H1 (cell line): ENCODE measurements around the gene EFCAB3.
"Not testable (repeated sequence)": the region's sequence is repeated elsewhere in the genome, so short reads cannot be mapped to it uniquely, and the experiment has no call there.

ENCODE experiments used
- CEBPB ChIP-seq: IDR thresholded peaks from 2 replicates; pipeline ENCODE4 v1.6.1; 2012; ENCODE audit warnings: low read depth, low read length
- CTCF ChIP-seq, 3 experiments: IDR thresholded peaks; 1 replicate in 2 of 3; 2 replicates in 1 of 3; pipeline versions ENCODE4 v1.5.1 to v1.6.1; 2011; ENCODE audit warnings: low read length in 3 of 3, mild to moderate bottlenecking in 3 of 3, inconsistent platforms in 2 of 3, low read depth in 1 of 3, moderate library complexity in 1 of 3; ENCODE audit not compliant: insufficient read depth in 1 of 3; ENCODE audit errors: control extremely low read depth in 1 of 3
- EZH2 ChIP-seq: fragments of 200-600 bp; sonication (generic); IDR thresholded peaks from 2 replicates; pipeline ENCODE4 v1.7.1; 2012; ENCODE audit warnings: low read depth, mild to moderate bottlenecking, moderate library complexity, low read length, inconsistent platforms; ENCODE audit not compliant: severe bottlenecking
- HDAC2 ChIP-seq, 2 experiments: fragments of 300-600 bp in 1 of 2; sonication (generic) in 1 of 2; IDR thresholded peaks; 2 replicates each; pipeline ENCODE4 v1.6.1; 2011 to 2012; ENCODE audit warnings: low read depth in 2 of 2, low read length in 2 of 2, mild to moderate bottlenecking in 2 of 2, moderate library complexity in 2 of 2, borderline replicate concordance in 1 of 2, inconsistent platforms in 1 of 2
- MAX ChIP-seq: IDR thresholded peaks from 2 replicates; pipeline ENCODE4 v1.6.1; 2012; ENCODE audit warnings: inconsistent platforms
- POLR2A ChIP-seq, 2 experiments: IDR thresholded peaks; 1 replicate in 1 of 2; 2 replicates in 1 of 2; pipeline ENCODE4 v1.6.1; 2011; ENCODE audit warnings: low read depth in 2 of 2, low read length in 2 of 2, mild to moderate bottlenecking in 2 of 2; ENCODE audit errors: control extremely low read depth in 1 of 2
- POLR2AphosphoS5 ChIP-seq: IDR thresholded peaks from 2 replicates; pipeline ENCODE4 v1.6.1; 2011; ENCODE audit warnings: low read depth, low read length
- RFX5 ChIP-seq: IDR thresholded peaks from 2 replicates; pipeline ENCODE4 v1.6.1; 2011; ENCODE audit warnings: low read depth, low read length, improper control_type of control experiment, borderline replicate concordance
- SP1 ChIP-seq: IDR thresholded peaks from 2 replicates; pipeline ENCODE4 v1.6.1; 2011; ENCODE audit warnings: low read depth, low read length
- TCF12 ChIP-seq: IDR thresholded peaks from 2 replicates; pipeline ENCODE4 v1.6.1; 2011; ENCODE audit warnings: low read depth, mild to moderate bottlenecking, low read length

GRCh38 chr17:62445791-62446190, 65.4 kb downstream of the EFCAB3 start:
- TF ChIP-seq POLR2A (IDR thresholded peaks at IDR 0.05; ENCODE audit: control extremely low read depth in 1 of 2, low read depth in 2 of 2, low read length in 2 of 2); RFX5; CEBPB; CTCF (IDR thresholded peaks at IDR 0.05; ENCODE audit: control extremely low read depth in 1 of 3, insufficient read depth in 1 of 3, low read depth in 1 of 3, low read length in 3 of 3); POLR2AphosphoS5; TCF12; MAX; HDAC2 (IDR thresholded peaks at IDR 0.05; ENCODE audit: borderline replicate concordance in 1 of 2, low read depth in 2 of 2, low read length in 2 of 2); EZH2; SP1: not testable (repeated sequence)
